Islet precursor cell (in vitro differentiated cells): ENCODE data around the gene DOCK9.

ENCODE experiments used
- DNase-seq: peaks from one replicate; pipeline ENCODE4 v3.0.0-alpha.2; 2018

The DOCK9 gene

DNA sequence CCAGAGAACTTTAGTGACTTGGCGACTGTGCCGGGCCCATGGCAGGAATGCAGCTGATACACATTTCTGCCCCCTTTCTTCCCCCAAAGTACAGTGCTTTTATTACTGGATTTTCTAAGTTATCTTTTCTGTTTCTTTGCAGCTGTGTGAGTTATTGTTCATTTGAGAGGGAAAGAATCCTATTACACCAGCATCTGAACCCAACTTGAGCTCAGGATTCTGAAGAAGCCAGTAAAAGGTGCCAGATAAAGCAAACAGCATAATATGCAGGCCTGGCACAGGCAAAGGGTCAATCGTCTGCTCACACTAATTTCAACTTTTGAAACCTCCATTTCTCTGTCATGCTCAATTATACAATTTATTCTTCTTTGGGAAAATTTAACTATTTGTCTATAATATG, 93.9 kb downstream of the DOCK9 start:
- DNase-seq = no peak

DNA sequence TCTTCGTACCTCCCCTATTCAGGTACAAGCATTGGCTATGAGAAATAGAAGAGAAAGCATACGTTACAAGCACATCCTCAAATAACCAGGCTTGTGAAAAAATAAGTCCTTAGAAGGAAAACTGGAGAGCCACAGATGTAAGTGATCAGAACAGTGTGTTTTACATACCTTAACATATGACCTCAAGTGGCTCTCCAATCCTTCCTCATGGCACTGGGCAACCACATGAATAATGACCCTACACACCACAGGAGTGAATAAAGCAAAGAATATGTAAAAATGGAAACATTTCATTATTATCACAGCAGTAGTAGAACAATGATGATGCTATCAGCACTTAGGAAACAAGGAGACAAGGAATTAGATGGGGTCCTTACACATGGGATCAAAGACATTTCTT, 96.5 kb downstream of the DOCK9 start:
- DNase-seq = no peak

DNA sequence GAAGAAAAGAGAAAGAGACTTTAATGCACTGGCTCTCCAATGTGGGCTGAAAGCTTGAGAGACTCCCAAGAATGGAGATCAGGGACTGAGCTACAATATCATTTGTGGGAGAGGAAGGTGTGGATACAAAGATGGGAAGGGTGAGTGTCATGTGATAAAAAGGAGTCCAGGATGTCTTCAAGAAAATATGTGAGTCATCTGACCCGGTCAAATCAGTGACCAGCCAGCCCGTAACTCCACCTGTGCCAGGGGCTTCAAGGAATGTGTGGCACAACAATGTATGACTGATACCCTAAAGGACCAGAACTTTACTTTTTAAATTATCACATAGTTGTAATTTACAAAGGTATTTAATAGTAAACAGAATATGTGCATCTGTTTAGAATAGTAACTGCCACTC, 97.2 kb downstream of the DOCK9 start:
- no peak for DNase-seq

DNA sequence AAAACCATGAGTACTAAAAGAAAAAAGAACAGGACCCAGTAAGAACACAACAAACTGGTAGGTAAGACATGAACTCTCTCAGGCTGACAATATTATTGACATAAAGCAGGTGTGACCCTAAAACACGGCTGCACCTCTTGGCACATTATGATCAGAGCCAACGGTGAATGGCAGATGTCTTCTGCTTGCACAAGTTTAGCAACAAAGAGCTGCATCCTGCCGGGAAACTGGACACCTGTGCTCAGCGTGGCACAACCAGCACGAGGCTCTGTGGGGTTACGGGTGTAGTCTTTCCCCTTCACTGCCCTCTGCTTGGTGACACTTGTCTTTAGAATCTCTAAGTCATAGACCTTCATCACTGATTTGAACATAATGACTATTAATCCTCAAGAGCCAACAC, 97.9 kb downstream of the DOCK9 start:
- no peak for DNase-seq

- DNase-seq = no peak
Observed at GRCh38 chr13:98879127-98879520, 98.7 kb downstream of the DOCK9 start.

- no peak for DNase-seq
Observed at GRCh38 chr13:98878486-98879126, 99.3 kb downstream of the DOCK9 start.

DNA sequence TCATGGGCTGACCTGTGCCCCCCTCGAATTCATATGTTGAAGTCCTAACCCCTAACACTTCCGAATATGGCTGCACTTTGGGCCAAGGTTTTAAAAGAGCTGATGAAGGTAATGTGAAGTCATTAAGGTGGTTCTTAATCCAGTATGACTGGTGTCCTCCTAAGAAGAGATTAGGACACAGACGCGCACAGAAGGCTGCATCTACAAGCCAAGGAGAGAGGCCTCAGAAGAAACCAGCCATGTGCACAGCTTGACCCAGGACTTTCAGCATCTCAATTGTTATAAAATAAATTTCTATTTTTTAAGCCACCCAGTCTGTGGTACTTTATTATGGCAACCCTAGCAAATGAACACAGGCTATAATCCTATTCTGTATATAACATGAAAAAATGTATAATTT, 99.9 kb downstream of the DOCK9 start:
- DNase-seq = no peak

- no peak for DNase-seq
Observed at GRCh38 chr13:98877466-98877865, 100.4 kb downstream of the DOCK9 start.

- no peak for DNase-seq
Observed at GRCh38 chr13:98875146-98875729, 102.6 kb downstream of the DOCK9 start.

GRCh38 chr13:98874029-98874397, 103.9 kb downstream of the DOCK9 start:
- no peak for DNase-seq

DNA sequence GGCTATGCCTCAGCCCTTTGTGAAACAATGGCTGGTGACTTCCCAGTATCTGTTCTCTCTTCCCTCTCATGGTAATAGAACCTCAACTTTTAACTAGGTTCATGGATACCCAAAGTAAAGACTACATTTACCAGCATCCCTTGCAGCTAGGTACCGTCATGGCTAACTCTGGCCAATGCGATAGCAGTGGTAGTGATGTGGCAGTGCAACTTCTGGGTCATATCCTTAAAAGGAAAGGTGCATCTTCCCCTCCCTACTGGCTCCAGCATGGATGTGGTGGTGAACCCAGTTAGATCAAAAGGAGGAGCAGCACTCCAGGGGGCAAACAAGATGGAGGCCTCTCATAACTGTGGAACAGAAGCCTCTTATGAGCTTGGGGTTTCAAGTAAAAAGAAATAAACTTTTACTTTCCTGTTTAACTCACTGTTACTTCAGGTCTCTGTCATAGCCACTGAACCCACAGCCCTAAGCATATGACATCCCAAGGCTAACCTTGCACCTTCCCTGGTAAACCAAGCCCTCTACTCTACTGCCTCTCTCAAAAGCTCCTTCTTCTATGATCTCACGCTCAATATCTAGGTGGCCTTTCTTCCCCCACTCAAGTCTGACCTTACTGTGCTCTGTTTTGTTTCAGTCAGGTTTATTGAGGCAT, 104.4 kb downstream of the DOCK9 start:
- DNase-seq = no peak

- no peak for DNase-seq
Observed at GRCh38 chr13:98871727-98872126, 106.1 kb downstream of the DOCK9 start.

DNA sequence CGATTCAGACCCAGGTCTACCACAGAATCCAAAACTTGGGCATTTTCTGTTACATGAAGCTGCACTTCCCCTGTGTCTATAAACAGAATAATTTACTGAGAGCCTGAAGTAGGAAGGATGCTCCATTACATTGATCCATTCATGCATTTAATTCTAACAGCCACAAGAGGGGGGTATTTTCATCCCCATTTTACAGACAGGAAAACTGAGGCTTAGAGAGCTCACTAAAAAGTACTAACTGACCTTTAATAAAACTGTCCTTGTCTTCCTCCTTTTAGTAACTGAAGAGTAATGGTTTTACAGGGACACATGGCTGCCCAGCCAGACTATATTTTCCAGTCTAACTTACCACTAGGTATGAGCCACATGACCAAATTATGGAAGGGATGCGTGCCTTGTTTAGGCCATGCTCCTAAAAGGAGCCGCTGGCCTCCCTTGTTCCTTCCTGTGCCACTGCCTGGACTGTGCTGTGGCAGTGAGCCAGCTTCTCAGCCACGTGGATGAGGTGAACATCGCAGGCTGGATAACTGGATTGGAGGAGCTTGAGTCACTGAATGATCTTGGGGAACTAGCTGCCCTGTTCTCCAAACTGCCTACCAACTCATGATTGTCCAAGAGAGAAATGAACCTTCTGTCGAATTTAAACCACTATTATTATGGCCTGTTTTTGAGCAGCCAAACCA, 108.3 kb downstream of the DOCK9 start:
- no peak for DNase-seq

DNA sequence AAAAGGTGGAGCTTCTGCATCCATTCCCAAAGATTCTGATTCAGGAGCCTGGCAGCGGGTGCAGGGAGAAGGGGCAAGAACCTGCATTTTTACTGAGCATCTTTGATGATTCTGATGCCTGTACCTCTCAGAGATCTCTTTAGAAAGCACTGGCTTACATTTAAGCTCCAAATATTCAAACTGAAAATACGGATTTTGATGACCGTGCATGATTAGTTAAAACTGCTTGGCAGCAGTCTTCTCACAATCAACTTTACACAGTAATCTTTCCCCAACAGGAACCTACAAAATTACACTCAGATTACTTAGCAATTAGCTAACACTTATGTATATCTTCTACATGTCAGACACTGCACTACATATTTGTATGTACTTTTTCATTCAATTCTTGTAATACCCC, 108.9 kb downstream of the DOCK9 start:
- no peak for DNase-seq

DNA sequence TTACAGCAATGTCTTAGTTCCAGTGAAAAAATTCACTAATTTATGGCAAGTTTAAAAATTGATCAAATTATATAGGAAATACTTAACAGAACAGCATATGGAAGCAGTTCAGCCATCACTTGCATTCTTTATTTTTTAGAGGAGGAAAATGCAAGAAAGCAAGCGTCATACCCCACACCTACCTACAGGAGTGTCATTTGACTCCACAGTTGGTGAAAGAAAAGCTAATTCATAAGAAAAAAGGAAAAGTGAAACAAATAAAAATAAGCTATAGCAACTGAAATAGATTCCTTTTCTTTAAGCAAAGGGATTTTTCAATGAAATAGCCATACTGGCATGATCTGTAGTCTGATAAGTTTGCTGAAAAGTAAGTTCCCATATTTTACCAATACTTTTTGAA, 111.0 kb downstream of the DOCK9 start:
- no peak for DNase-seq

DNA sequence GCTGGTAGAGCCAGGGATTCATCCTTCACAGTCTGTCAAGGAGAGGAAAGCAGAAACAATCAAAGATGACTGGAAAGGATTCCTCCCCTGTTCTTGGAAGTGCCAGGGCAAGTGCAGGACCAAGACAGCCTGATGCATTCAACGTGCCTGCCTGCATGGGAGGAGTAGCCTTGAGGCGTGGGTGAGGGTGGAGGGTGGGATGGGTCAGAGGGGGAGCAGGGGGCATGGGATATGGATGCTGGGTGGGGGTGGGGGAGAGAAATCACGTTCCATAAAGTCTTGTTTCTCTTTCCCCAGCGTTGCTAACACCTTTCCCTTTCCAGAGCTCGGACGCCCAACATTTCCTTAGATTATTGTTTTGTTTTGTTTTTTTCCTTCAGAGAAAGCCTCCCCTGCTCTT, 117.4 kb downstream of the DOCK9 start:
- DNase-seq = no peak

- DNase-seq = no peak
Observed at GRCh38 chr13:98858191-98858590, 119.7 kb downstream of the DOCK9 start.

DNA sequence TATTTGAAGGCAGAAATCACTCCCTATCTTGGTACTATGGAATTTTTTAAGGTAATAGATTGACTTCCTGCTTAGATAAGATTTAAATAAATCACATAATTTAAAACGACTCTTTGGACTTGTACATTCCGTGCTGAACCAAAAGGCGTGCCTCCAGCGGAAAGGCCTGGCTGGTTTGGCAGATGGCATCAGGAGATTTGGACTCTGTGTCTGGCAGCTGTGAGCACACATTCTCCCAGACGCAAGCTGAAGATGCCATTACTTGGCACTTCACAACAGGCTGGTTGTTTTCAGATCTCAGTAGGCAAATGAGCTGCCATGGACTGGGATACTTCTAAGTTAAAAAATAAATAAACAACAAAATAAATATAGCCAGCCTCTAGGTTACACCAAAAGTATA, 120.9 kb downstream of the DOCK9 start:
- no peak for DNase-seq

DNA sequence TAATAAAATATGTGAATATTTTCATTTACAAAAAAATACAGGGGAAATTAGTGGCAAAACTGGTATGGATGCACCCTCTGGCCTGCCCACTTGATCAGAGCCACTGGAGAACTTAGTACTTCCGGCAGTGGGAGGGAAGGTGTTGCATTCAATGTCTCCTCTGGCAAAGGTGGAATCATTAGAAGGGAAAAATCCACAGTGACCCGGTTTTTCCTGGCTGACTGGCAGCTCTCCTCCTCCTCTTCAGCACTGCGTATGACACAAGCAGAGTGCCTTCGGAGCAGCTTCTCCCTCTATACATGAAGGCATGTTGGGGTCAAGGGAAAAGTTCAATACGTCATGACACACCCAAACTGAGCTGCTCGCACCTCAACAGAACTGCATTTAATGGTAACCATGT, 123.4 kb downstream of the DOCK9 start:
- no peak for DNase-seq

DNA sequence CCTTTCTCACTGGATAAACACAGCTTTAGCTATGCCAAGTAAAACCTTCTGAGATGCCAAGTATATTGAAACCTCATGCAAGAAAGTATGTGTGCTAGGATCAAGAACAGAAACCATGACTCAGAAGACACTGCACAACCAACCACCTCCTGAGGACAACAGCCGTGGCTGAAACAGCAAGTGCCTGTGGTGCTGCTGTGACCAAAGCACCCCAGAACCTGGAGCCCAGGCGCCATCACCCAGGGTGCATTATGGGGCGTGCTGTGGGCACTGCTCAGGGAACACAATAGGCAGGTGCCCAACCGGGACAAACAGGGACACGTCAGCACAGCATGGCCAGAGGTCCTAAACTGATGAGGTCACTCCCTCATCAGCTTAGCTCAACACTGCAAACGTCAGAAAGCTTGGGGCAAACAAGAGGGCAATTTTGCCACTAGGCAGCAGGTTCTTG, 124.1 kb downstream of the DOCK9 start:
- no peak for DNase-seq

DNA sequence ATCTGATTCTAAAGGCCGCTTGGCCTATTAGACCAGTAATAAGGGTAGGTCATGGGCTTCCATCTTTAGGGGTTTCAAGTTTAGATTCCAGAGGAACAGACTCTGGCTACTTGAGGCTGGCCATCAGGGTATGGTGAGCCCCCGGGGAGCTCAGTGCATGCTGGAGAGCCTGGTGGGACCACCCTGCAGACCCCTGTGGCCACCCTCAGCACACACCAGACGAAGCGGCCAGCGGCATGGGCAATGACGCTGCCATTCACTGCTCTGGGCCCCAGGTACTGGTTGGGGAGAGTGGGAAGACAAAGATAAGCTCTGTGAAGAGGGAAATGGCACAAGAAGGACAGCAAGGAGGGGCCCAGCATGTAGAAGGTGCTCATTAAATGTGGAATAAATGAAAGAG, 126.6 kb downstream of the DOCK9 start:
- DNase-seq = no peak

GRCh38 chr13:98848746-98849145, 129.1 kb downstream of the DOCK9 start:
- no peak for DNase-seq

DNA sequence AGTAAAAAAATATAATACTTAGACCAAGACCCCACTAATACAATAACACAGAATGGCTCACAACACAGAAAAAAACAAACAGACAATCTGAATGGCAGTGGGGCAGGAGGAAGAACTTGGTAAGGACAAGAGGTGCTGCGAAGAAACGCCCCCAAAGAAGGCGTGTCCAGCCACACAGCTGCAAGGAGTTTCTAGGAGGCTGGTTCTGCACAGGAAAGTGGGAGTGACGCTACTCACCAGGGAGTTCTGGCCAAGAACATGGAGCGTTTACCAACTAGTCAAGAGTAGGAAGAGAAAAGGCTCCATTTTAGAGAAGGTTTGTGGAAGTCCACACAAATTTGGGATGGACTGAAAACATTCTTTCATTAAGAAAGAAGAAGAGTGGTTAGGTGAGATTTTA, 130.1 kb downstream of the DOCK9 start:
- peak; percentile 76 for DNase-seq

- DNase-seq = no peak
Observed at GRCh38 chr13:98846986-98847385, 130.9 kb downstream of the DOCK9 start.
